WI38 (cell line): Measurements from ENCODE around the gene PPP2R5D.
"Not testable (repeated sequence)": the region's sequence is repeated elsewhere in the genome, so short reads cannot be mapped to it uniquely, and the experiment has no call there.

Source experiments
- H3K4me3 ChIP-seq: 2 replicates; pipeline ENCODE4 v1.5.1; 2011; ENCODE audit warnings: low read depth, mild to moderate bottlenecking, control low read depth, low read length
- CTCF ChIP-seq: IDR thresholded peaks from 2 replicates; pipeline ENCODE4 v1.5.1; 2012; ENCODE audit warnings: low read depth, mild to moderate bottlenecking, control low read depth, low read length

The PPP2R5D gene

GRCh38 chr6:43037706-43038105 is 53.3 kb downstream of the PPP2R5D start:
- no peak overlapping the region for H3K4me3 ChIP-seq
- no peak for TF ChIP-seq CTCF

- no peak for TF ChIP-seq CTCF
- no peak overlapping the region for H3K4me3 ChIP-seq
Measured at GRCh38 chr6:43038727-43039126, 54.4 kb downstream of the PPP2R5D start.

- no peak for TF ChIP-seq CTCF
- H3K4me3 ChIP-seq = no peak overlapping the region
Measured at GRCh38 chr6:43040542-43041257, 56.3 kb downstream of the PPP2R5D start.

- H3K4me3 ChIP-seq = not testable (repeated sequence)
Measured at GRCh38 chr6:43041475-43041874, 57.1 kb downstream of the PPP2R5D start.

GRCh38 chr6:43043310-43043709 is 58.9 kb downstream of the PPP2R5D start:
- no peak overlapping the region for H3K4me3 ChIP-seq
- TF ChIP-seq CTCF = no peak

- no peak overlapping the region for H3K4me3 ChIP-seq
- TF ChIP-seq CTCF = no peak
Measured at GRCh38 chr6:43045371-43045930, 61.1 kb downstream of the PPP2R5D start.

GRCh38 chr6:43047998-43048397 is 63.6 kb downstream of the PPP2R5D start:
- H3K4me3 ChIP-seq = no peak overlapping the region
- TF ChIP-seq CTCF = no peak

GRCh38 chr6:43050981-43051380 is 66.6 kb downstream of the PPP2R5D start:
- H3K4me3 ChIP-seq = no peak overlapping the region
- no peak for TF ChIP-seq CTCF
